HG03097 (cell line): ENCODE measurements around the gene UHRF1.
"Not testable (repeated sequence)": the region's sequence is repeated elsewhere in the genome, so short reads cannot be mapped to it uniquely, and the experiment has no call there.

ENCODE experiments used
- ATAC-seq: cut with Tn5 transposase; IDR thresholded peaks from one replicate; pipeline ENCODE4 v1.9.1; 2021; ENCODE audit not compliant: unreplicated experiment, low FRiP score

Gene UHRF1

GRCh38 chr19:4897146-4897545, 12.2 kb upstream of the UHRF1 start:
- no peak for ATAC-seq

DNA sequence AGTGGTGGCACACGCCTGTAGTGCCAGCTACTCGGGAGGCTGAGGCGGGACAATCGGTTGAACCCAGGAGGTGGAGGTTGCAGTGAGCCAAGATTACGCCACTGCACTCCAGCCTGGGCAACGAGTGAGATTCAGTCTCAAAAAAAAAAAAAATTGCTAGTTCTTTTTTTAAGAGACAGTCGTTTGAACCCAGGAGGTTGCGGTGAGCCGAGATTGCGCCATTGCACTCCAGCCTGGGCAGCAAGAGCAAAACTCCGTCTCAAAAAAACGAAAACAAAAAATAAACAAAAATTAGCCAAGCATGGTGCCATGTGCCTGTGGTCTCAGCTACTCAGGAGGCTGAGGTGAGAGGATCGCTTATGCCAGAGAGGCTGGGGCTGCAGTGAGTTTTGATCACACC, 8.4 kb upstream of the UHRF1 start:
- not testable (repeated sequence) for ATAC-seq

- ATAC-seq: no peak
Observed at GRCh38 chr19:4902796-4903195, 6.5 kb upstream of the UHRF1 start, which contains the start of gene ARRDC5. Gene ARRDC5, minus strand, starts transcription at chr19:4902896. Its CDS starts 71 bp downstream, at chr19:4902825.

DNA sequence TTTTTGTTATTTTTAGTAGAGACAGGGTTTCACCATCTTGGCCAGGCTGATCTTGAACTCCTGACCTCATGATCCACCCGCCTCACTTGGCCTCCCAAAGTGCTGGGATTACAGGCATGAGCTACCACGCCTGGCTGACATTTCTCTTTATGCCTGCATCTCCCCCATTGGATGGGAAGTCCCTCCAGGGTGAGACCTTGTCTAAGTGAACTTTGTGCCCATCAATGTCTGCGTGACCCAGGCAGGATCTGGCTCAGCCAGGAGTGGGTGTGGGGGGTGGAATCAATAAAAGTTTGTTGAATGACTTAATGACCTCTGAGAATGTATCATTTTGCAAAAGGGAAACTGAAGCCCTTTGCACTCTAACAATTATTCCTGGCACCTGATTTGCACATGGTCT, 4.8 kb upstream of the UHRF1 start:
- no peak for ATAC-seq

- no peak for ATAC-seq
Observed at GRCh38 chr19:4906963-4907362, 2.3 kb upstream of the UHRF1 start.

- ATAC-seq: no peak
Observed at GRCh38 chr19:4908360-4908759, 941 bp upstream of the UHRF1 start.

DNA sequence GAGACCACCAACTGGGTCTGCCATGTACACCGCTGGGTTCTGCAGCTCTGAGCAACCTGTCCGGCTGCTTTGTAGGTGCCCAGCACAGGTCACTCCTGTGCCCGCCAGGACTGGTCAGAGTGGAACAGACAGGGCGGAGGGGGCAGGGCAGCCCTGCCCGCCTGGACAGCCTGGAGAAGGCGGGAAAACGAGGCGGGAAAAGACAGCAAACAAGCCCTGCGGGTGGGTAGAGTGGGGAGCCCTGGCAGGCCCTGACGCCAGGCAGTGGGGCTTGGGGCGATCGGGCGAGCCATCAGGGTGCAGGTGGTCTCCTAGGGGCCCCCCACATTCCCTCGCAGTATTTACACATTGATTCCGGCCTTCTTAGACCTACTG, 533 bp upstream of the UHRF1 start:
- ATAC-seq: no peak

DNA sequence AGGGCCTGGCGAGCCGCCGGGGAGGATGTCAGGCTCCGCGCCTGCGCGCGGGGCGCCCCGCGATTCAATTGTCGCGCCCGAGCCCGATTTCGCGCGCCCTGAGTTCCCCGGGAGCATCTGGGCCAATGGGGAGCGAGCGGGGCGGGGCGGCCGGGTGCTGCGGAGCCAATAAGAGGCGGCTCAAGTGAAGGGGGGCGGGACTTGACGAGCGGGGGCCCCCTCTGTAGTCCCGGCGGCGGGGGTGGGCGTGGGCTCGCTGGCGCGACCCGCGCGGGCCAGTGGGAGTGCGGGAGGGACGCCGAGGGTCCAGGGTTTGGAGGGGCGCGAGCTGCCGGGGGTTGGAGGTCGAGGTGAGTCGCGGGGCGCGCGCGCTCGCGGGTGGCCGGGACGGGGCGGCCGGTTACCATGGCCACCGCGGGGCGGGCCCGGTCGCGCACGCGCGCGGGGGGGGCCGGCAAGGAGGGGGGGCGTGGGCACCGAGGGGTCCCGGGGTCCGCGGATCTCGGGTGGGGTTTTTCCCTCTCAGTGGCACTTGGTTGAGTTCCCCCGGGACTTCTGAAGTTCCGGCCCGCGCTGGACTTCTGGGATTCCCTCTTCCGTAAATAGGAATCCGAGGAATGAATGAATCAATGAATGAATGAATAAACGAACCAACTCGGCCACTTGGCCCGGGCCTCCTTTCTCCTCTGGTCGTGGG, 744 bp downstream of the UHRF1 start:
- peak; percentile 55 for ATAC-seq

DNA sequence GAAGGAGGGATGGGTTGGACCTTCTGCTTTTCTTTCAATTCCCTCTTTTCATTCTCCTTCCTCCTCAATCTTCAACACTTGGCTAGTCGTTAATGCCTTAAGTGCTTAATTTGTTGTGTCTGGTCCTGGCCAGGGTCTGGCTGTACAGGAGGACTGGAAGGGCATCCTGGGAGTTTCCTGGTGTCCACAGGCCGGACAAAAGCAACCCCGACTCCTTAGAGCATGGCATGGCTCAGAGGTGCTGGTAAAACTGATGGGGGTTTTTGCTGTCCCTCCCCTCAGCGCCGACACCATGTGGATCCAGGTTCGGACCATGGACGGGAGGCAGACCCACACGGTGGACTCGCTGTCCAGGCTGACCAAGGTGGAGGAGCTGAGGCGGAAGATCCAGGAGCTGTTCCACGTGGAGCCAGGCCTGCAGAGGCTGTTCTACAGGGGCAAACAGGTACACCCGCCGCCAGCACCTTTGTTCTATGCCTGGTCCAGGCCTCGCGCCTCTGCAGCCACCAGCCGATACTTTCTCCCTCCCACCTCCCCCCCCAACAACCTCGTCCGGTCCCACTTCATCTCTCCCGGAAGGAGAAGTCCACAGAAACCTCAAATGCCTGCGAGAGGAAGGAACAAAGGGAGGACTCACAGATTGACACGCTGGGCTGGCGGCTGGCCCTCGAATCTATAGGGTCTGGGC, 1.4 kb downstream of the UHRF1 start:
- no peak for ATAC-seq

DNA sequence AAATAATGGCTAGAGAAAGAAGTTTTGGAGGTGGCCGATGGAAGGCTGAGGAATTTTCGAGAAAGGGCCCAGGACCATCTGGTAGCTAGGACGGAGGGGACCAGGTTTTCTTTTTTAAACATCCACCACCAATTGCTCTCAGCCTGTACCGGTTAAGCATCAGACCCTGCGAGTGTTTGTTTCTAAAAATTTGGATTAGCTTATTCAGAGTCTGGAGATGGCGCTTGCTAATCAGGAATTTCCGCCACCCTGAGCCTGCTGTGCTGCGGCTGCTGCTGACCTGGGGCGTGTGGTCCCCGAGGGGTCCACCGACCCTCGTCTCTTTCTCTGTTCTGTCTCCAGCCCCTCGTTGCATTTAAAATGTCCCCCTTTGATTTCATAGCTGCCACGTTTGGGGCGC, 2.0 kb downstream of the UHRF1 start:
- ATAC-seq: no peak

DNA sequence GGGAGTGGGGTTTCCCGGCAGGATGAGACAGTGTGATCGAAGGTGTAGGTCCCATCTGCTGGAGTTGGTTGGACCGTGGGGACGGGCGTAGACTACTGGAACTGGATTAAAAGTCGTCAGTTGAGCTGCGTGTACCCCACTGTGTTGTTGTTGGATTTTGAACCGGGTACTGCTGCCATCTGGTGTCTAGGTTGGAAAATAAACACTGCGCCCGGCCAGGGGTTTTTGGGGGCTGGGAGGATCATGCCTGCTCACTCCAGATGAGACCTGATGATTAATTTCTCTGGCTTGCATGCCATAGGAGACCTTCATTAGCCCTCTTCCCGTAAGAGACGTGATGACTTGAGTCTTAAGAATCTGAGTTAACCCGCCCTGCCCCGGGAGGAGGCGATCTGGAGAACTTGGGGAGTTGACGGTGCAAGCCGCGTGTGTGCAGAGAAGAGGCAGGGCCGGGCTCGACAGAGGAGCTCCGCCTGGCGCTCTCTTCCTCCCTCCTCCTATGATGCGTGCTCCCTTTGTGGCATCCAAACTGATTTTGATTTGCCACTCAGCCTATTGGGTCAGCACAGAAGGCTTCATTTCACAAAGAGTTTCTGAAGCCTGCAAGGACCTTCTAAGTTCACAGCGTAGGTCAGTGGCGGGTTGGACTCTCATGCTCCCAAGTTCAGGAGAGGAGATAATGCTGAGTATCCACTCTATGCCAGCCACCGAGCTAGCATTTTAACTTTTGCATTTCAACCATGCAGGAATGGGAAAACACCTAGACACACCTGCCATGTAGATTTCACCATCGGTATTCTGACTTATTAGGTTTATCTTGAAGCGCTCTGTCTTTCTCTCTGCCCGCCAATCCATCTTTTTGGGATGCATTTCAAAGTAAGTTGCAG, 2.7 kb downstream of the UHRF1 start:
- ATAC-seq: no peak

DNA sequence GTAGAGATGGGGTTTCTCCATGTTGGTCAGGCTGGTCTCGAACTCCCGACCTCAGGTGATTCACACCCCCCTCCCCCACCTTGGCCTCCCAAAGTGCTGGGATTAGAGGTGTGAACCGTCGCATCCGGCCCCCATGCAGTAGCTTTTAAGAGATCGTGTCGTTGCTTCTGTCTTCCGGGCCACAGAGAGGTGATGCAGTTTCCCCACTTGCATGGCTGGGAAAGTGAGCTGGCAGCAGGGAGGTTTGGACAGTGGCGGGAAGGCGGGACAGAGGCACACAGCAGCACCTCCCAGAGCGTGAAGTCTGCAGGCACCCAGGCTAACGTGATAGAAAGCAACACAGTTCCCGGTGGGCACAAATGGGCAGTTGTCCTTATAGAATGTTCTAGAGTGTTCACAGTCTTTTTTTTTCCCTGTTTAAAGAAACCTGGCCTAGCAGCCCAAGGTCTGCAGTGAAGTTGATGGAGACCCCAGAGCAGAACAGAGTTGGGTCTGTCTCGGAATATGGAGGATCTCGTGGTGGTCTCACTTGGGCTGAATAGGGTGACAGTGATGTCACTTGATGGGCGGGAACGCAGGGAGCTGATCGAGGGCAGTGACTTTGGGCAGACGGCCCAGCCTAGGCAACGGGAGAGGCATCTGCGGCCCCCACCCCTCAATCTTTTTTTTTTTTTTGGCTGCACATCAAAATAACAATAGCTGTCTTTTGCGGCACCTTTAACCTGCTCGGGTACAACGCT, 4.9 kb downstream of the UHRF1 start:
- ATAC-seq: no peak

DNA sequence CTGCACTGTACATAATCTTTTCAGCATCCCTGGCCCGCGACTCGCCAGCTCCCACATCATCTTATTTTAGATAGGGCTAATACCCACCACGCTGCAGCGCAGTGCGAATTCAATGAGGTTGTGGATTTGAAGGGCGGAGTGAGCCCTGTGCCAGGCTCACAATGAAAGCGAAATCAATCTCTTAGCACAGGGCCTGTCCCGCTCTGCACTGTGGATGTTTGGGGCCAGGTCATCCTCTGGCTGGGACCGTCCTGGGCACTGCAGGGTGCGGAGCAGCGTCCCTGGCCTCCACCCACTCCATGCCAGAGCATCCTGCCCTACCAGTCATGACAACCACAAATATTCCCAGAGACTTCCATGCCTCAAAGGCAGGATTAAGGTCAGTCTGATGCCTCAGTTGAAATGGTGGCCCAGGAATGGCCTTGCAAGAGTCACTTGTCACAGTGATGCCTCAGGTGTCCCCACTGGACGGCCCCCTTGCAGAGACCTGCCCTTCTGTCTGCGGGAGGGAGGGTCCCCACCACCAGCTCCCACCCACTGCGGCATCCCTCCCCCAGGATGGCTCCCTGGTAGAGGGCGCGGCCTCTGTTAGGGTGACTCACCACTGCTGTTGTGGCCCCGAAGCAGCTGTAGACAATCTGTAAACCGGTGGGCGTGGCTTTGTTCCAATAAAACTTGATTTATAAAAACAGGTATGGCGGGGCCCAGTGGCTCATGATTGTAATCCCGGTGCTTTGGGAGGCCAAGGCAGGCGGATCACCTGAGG, 5.6 kb downstream of the UHRF1 start:
- ATAC-seq: no peak

DNA sequence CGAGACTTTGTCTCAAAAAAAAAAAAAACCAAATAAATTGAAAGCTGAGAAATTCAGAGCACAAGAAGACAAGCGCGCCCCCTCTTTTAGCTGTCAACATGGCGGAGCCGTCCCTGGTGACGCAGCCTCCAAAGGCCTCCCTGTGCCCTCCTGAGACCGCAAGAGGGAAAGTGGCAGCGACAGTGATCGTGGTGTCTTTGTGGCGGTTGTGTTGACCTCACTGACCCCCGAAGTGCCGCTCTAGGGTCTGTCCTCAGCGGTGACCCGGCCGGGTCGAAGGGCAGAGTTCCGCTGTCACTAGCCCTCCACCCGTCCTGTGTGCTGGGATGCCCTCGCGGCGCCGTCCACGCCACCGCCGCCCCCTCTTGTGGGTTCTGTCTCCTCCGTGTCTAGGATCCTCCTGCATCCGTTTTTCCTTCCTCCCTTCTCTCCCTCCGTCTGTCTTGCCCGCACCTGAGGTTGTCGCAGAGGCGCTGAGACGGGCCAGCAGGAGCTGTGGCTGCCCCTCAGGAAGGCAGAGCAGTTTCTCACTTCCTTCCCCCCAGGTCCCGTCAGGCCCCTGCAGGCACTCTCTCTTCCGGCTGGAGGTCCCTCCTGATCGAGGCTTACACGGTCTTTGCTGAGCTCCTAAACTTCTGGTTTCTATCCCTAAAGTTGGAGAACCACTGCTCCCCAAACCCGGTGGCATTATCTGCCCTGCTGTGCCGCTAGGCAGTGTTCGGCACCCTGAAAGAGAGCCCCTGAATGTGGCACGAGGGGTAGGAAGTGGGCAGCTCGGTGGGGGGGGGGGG, 7.2 kb downstream of the UHRF1 start:
- ATAC-seq: no peak

DNA sequence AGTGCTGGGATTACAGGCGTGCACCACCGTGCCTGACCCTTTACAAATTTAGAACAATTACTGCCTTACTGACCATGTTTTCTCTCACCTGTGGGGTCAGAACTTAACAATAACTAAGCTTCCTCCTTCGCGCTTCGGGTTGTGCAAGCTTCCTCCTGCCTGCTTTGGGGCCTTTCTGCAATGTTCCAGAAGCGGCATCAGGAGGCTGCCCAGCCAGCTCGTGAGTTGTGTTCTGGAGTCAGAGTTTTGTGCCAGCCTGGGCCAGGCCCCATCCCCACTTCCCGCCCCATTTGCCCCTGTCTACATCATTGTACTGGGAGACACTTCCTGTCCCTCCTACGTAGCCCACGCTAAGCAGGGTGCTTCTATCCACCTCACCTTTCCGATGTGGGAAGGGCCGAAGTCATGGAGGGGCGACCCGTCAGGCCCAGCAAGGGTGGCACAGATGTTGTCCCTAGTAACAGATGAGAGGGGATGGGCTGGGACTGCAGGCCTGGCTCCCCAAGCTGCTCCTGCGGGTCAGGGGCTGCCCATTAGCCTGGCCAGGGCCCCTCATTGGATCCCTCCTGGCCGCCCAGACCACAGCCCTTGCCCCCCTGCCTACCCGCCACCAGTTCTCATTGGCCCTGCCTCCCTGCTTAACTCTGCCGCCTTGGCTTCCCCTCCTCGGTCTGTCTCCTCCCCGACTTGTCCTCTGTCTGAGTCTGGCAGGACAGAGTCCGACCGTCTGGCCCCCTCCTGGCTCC, 13.4 kb downstream of the UHRF1 start:
- no peak for ATAC-seq

- ATAC-seq: no peak
Observed at GRCh38 chr19:4923276-4923747, 14.0 kb downstream of the UHRF1 start.

DNA sequence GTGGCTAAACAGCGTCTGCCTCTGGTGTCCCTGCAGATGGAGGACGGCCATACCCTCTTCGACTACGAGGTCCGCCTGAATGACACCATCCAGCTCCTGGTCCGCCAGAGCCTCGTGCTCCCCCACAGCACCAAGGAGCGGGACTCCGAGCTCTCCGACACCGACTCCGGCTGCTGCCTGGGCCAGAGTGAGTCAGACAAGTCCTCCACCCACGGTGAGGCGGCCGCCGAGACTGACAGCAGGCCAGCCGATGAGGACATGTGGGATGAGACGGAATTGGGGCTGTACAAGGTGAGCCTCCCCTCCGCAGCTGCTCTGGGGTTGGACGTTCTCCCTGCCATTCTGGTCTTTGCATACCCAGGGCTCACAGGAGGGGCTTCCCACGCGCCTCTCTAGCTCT, 19.9 kb downstream of the UHRF1 start:
- ATAC-seq: no peak

- ATAC-seq: no peak
Observed at GRCh38 chr19:4930664-4931063, 21.4 kb downstream of the UHRF1 start.
